Transverse colon (tissue), 4 donors: ENCODE measurements around the gene PEAR1.

ENCODE experiments used
- CTCF ChIP-seq, 5 experiments: fragments of 200-600 bp in 3 of 5; fragments of 450-650 bp in 2 of 5; sonication (generic) in 3 of 5; IDR thresholded peaks; 1 replicate in 2 of 5; 2 replicates in 3 of 5; pipeline ENCODE4 v1.5.1; 2016 to 2017; ENCODE audit warnings: antibody characterized with exemption in 5 of 5, inconsistent platforms in 3 of 5, mild to moderate bottlenecking in 2 of 5, moderate library complexity in 1 of 5
- EP300 ChIP-seq: sonication (generic); formaldehyde crosslinking; IDR thresholded peaks from one replicate; pipeline ENCODE4 v1.6.1; 2017; ENCODE audit warnings: antibody characterized with exemption, low read depth
- POLR2A ChIP-seq: fragments of 450-650 bp; IDR thresholded peaks from one replicate; pipeline ENCODE4 v1.6.1; 2016; ENCODE audit warnings: antibody characterized with exemption, mild to moderate bottlenecking, moderate library complexity
- POLR2AphosphoS5 ChIP-seq, 3 donors: sonication (generic); formaldehyde crosslinking; IDR thresholded peaks; one replicate each; pipeline ENCODE4 v1.6.1; 2016; ENCODE audit warnings: antibody characterized with exemption in 3 of 3

GRCh38 chr1:156930483-156930882 lies 37.0 kb downstream of the PEAR1 start:
- TF ChIP-seq POLR2A (no peak), CTCF (IDR thresholded peaks at IDR 0.05) (no peak), EP300 (no peak), POLR2AphosphoS5 (IDR thresholded peaks at IDR 0.05) (no peak)
